Activated CD8-positive, alpha-beta T cell treated with anti-CD3 and anti-CD28 coated beads for 36 hours (primary cell): ENCODE measurements around the gene EIF2S2. TPM values are rescaled to one million over a fixed set of nuclear protein-coding genes. Genes with fewer than 3 reads are reported as not detected.

Experiments used
- ATAC-seq: fragments of 200-7000 bp; cut with Tn5 transposase; one replicate; pipeline ENCODE4 v1.10.0; 2021; ENCODE audit warnings: mild to moderate bottlenecking, moderate library complexity
- CTCF ChIA-PET: fragments of 350-600 bp; sonication (Branson Sonifier 250); formaldehyde crosslinking; loops from one replicate; lab custom pipeline; 2021; ENCODE audit warnings: antibody characterized with exemption; lab: Charles Lee
- POLR2A ChIA-PET: fragments of 350-600 bp; sonication (Branson Sonifier 250); formaldehyde crosslinking; loops from one replicate; lab custom pipeline; 2021; ENCODE audit warnings: antibody characterized with exemption; lab: Charles Lee
- DNase-seq: peaks from one replicate; pipeline ENCODE4 v3.0.0-alpha.2; 2020
- H3K27ac Mint-ChIP-seq: one replicate; pipeline ENCODE4 v1.8.0; 2021; ENCODE audit warnings: mild to moderate bottlenecking, mixed read lengths
- H3K27me3 Mint-ChIP-seq: one replicate; pipeline ENCODE4 v1.8.0; 2021; ENCODE audit warnings: mixed read lengths
- H3K36me3 Mint-ChIP-seq: one replicate; pipeline ENCODE4 v1.8.0; 2021; ENCODE audit warnings: low read depth, mixed read lengths
- H3K4me1 Mint-ChIP-seq: one replicate; pipeline ENCODE4 v1.8.0; 2021; ENCODE audit warnings: low read depth, mixed read lengths
- H3K4me3 Mint-ChIP-seq: one replicate; pipeline ENCODE4 v1.8.0; 2021; ENCODE audit warnings: mild to moderate bottlenecking, moderate library complexity, mixed read lengths
- H3K9me3 Mint-ChIP-seq: one replicate; pipeline ENCODE4 v1.8.0; 2021; ENCODE audit warnings: mixed read lengths
- intact Hi-C: fragments of 100-400 bp; cut with micrococcal nuclease; formaldehyde crosslinking; loops from one replicate; pipeline ENCODE4 v1.10.0; 2022
- total RNA-seq, 2 experiments: library from RNA; stranded (reverse); gene quantifications; one replicate each; pipeline ENCODE4 v1.2.3, GENCODE V29; 2021
- TF ChIP-seq, protein P1 (sequence below): fragments of 200-600 bp; IDR thresholded peaks from one replicate; pipeline ENCODE4 v1.8.0; 2022; ENCODE audit warnings: antibody characterized with exemption, mild to moderate bottlenecking

Gene EIF2S2
- total RNA-seq, 2 experiments from 2014 or later = 161 to 164 TPM

DNA sequence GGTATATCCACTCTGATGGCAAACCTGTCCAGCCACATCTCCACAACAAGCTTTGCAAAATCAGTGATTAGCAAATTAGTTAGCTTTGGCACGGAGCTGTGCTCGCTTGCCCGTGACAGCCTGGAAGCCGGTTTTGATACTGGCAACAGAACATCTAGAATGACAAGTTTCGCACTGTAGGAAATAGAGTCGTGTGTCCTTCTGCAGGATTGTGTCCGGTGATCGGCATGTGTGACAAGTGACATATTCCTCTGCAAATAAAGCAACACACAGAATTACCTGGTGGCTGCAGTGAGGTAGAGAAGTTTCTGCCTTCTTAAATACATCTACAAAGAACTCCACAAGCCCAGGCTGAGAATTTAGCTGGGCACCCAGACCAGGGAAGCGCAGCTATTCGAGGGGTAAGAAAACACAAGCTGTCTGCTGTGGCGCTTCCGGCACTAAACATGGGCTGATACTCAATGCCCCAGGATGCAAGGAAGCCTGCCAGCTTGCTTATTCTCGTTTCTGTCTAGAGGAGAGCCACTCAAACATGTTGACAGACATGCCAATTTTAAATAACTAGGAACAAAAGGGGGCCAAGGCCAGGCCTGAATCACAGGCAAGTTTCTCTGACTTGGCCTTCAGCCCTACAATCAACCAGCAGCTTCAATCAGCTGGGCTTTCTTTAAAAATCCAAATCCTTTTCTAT is 22.2 kb downstream of the EIF2S2 start:
- H3K4me3 Mint-ChIP-seq = no peak overlapping the region
- no peaks in the 10 kb centered on the region for H3K9me3 Mint-ChIP-seq
- no peak overlapping the region for H3K27ac Mint-ChIP-seq
- POLR2A ChIA-PET = interaction anchor here (5.4 kb wide), 1 partner anchor 14 kb away, joined by 22 read pairs; no protein-coding TSS in a partner anchor
- DNase-seq = no peak
- H3K4me1 Mint-ChIP-seq = peaks cover 21% of the 10 kb centered on the region
- TF ChIP-seq, protein P1, sequence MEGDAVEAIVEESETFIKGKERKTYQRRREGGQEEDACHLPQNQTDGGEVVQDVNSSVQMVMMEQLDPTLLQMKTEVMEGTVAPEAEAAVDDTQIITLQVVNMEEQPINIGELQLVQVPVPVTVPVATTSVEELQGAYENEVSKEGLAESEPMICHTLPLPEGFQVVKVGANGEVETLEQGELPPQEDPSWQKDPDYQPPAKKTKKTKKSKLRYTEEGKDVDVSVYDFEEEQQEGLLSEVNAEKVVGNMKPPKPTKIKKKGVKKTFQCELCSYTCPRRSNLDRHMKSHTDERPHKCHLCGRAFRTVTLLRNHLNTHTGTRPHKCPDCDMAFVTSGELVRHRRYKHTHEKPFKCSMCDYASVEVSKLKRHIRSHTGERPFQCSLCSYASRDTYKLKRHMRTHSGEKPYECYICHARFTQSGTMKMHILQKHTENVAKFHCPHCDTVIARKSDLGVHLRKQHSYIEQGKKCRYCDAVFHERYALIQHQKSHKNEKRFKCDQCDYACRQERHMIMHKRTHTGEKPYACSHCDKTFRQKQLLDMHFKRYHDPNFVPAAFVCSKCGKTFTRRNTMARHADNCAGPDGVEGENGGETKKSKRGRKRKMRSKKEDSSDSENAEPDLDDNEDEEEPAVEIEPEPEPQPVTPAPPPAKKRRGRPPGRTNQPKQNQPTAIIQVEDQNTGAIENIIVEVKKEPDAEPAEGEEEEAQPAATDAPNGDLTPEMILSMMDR = no peak
- intact Hi-C loops = no loop called here
- ATAC-seq = no peak
- H3K27me3 Mint-ChIP-seq = no peaks in the 10 kb centered on the region
- CTCF ChIA-PET = interaction anchor here (0.9 to 1.0 kb wide), 2 partner anchors 11 to 155 kb away, joined by 3 to 5 read pairs; no protein-coding TSS in a partner anchor
- H3K36me3 Mint-ChIP-seq = peaks cover 71% of the 10 kb centered on the region

DNA sequence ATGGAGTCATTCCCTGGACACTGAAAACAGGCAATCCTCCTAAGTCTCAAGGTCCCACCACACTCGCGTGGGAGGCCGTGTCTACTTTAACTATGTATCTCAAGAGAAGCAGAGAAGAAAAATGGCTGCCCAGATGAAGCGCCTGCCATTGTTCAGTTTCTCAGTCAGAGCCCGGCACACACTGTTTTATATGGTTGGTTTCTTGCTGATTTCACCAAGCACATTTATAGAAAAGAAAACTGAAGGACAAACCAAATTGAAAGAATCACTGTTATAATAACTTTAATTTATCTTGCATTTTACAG is 22.9 kb downstream of the EIF2S2 start:
- no peaks in the 10 kb centered on the region for H3K9me3 Mint-ChIP-seq
- no peaks in the 10 kb centered on the region for H3K27me3 Mint-ChIP-seq
- H3K27ac Mint-ChIP-seq = peak overlapping the region; percentile 71
- POLR2A ChIA-PET = interaction anchor here (5.4 kb wide), 1 partner anchor 15 kb away, joined by 22 read pairs; no protein-coding TSS in a partner anchor
- ATAC-seq (no peak), DNase-seq (no peak)
- peaks cover 21% of the 10 kb centered on the region for H3K4me1 Mint-ChIP-seq
- TF ChIP-seq, protein P1 = no peak
- CTCF ChIA-PET = no interaction called here
- intact Hi-C loops = no loop called here
- peaks cover 69% of the 10 kb centered on the region for H3K36me3 Mint-ChIP-seq
- H3K4me3 Mint-ChIP-seq = no peak overlapping the region

DNA sequence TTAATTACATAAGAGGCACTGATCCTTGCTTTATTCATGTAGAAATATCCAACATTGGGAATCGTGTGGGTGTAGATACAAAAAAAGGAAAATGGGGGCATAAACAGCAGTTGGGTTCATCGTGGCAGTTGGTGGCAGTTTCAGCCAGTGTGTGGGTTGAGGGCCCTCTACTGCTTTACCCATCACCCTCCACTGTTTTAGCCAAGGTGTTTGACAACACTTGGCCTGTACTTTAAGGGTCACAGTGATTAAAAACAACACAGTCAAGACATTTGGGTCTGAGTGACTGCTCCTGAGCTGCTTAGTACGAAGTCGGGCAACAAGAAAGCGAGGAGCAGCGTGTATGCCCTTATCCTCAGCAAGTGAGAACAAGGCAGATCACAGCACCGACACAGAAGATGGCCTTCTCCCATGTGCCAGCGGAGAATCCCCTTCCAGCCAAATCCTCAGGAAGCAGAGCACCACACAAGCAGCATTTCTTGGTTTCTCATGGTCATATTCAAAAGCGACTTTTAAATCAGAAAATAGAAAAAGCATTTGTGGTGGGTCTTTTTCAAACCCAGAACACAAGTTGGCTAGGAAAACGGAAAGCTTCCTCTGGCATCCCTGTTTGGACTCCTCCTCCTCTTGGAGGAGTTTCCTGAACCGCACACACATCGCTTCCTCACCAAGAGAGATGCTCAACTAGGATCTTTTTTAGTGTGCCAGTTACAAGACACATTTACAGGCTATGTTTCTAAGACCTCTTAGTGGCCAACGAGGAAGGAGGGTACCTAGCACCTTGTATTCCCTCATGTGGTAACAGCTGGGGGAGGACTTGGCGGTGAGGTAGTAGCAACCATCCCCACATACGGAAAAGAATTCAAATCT is 23.5 kb downstream of the EIF2S2 start:
- DNase-seq = no peak
- Mint-ChIP-seq H3K4me1 (peaks cover 18% of the 10 kb centered on the region), H3K27me3 (no peaks in the 10 kb centered on the region), H3K36me3 (peaks cover 67% of the 10 kb centered on the region), H3K27ac (peak overlapping the region; percentile 71), H3K4me3 (no peak overlapping the region), H3K9me3 (no peaks in the 10 kb centered on the region)
- intact Hi-C loops = no loop called here
- CTCF ChIA-PET = no interaction called here
- TF ChIP-seq, protein P1 = no peak
- peak; percentile 30 for ATAC-seq
- POLR2A ChIA-PET = interaction anchor here (1.4 to 5.4 kb wide), 2 partner anchors 15 to 16 kb away, joined by 3 to 22 read pairs; no protein-coding TSS in a partner anchor

DNA sequence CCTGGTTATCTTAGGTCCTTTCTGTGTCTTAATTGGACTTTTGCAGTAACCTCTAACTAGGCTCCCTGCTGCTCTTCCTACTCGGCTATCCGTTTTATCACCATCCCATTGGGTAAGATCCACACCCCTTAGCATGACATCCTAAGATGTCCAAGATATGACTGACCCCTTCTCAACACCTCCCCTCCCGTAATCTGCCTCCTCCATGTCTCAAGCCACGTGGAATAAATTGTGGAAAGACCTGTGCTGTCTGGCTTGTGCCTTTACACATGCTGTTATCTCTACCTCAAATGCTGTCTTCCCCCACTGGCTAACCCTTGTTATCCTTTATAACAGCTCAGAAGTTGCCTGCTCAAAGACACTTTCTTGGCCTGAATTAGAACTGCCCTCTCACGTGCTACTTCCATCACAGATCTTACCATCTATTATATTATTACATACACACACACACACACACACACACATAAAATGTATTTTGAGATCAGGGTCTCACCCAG is 26.5 kb downstream of the EIF2S2 start:
- H3K36me3 Mint-ChIP-seq = peaks cover 48% of the 10 kb centered on the region
- no peak overlapping the region for H3K4me3 Mint-ChIP-seq
- no peaks in the 10 kb centered on the region for H3K9me3 Mint-ChIP-seq
- no peaks in the 10 kb centered on the region for H3K27me3 Mint-ChIP-seq
- TF ChIP-seq, protein P1 = no peak
- ChIA-PET POLR2A (no interaction called here), CTCF (interaction anchor here (0.8 to 1.7 kb wide), 2 partner anchors 11 to 19 kb away, joined by 3 to 4 read pairs; no protein-coding TSS in a partner anchor)
- H3K4me1 Mint-ChIP-seq = peaks cover 17% of the 10 kb centered on the region
- peak overlapping the region; percentile 37 for H3K27ac Mint-ChIP-seq
- ATAC-seq (no peak), DNase-seq (no peak)
- intact Hi-C loops = no loop called here
